Hepatocyte (in vitro differentiated cells): ENCODE data around the gene TRIM52.

Source experiments
- EZH2 ChIP-seq: fragments of 200-600 bp; sonication (generic); IDR thresholded peaks from 2 replicates; pipeline ENCODE4 v1.6.1; 2016; ENCODE audit warnings: antibody characterized with exemption, mild to moderate bottlenecking, borderline replicate concordance
- EZH2phosphoT487 ChIP-seq: fragments of 200-600 bp; sonication (generic); IDR thresholded peaks from one replicate; pipeline ENCODE4 v1.6.1; 2018; ENCODE audit warnings: antibody characterized with exemption, mild to moderate bottlenecking, low read depth, moderate library complexity; ENCODE audit not compliant: unreplicated experiment, severe bottlenecking
- TF ChIP-seq, protein P1 (sequence below): fragments of 200-600 bp; sonication (generic); IDR thresholded peaks from 2 replicates; pipeline ENCODE4 v1.5.1; 2016; ENCODE audit warnings: antibody characterized with exemption, mild to moderate bottlenecking; ENCODE audit not compliant: poor library complexity

GRCh38 chr5:181271081-181271480 lies 10.1 kb upstream of the TRIM52 start:
- TF ChIP-seq, protein P1, sequence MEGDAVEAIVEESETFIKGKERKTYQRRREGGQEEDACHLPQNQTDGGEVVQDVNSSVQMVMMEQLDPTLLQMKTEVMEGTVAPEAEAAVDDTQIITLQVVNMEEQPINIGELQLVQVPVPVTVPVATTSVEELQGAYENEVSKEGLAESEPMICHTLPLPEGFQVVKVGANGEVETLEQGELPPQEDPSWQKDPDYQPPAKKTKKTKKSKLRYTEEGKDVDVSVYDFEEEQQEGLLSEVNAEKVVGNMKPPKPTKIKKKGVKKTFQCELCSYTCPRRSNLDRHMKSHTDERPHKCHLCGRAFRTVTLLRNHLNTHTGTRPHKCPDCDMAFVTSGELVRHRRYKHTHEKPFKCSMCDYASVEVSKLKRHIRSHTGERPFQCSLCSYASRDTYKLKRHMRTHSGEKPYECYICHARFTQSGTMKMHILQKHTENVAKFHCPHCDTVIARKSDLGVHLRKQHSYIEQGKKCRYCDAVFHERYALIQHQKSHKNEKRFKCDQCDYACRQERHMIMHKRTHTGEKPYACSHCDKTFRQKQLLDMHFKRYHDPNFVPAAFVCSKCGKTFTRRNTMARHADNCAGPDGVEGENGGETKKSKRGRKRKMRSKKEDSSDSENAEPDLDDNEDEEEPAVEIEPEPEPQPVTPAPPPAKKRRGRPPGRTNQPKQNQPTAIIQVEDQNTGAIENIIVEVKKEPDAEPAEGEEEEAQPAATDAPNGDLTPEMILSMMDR: no peak
- TF ChIP-seq EZH2 (no peak), EZH2phosphoT487 (no peak)
